ENCODE measurements around the gene TUSC2.

DNA sequence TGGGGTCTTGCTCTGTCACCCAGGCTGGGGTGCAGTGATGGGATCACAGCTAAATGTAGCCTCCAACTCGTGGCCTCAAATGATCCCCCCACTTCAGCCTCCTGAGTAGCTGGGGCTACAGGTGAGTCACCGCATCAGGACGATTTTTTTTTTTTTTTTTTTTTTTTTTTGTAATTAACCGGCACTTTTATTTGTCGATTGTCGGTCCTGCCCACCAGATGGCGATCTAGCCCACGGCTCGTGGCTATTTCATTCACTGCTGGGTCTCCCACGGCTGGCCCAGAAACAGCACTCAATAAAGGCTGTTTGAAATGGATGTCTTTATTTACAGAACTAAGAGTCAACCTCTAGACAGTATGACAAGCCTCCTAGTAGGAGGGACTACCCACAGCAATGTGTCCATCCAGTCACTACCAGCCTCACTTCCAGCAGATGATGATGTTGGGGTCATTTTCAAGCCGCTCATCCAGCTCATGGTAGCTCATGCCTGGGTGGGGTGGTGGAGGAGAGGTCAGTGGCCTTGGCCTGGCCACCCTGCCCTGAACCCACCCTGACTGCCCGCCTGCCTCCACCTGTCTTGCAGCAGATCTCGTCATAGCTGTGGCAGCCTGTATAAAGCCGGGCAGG lies 19.3 kb upstream of the TUSC2 start:
- TF ChIP-seq, protein P1, sequence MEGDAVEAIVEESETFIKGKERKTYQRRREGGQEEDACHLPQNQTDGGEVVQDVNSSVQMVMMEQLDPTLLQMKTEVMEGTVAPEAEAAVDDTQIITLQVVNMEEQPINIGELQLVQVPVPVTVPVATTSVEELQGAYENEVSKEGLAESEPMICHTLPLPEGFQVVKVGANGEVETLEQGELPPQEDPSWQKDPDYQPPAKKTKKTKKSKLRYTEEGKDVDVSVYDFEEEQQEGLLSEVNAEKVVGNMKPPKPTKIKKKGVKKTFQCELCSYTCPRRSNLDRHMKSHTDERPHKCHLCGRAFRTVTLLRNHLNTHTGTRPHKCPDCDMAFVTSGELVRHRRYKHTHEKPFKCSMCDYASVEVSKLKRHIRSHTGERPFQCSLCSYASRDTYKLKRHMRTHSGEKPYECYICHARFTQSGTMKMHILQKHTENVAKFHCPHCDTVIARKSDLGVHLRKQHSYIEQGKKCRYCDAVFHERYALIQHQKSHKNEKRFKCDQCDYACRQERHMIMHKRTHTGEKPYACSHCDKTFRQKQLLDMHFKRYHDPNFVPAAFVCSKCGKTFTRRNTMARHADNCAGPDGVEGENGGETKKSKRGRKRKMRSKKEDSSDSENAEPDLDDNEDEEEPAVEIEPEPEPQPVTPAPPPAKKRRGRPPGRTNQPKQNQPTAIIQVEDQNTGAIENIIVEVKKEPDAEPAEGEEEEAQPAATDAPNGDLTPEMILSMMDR (conservative IDR thresholded peaks at IDR 0.05; ENCODE audit: low read length): peak; percentile 67
- TF ChIP-seq EZH2phosphoT487 (IDR thresholded peaks at IDR 0.05; ENCODE audit: borderline replicate concordance): no peak
